CD4-positive, alpha-beta T cell treated with Interleukin-15 for 4 hours (primary cell): Measurements from ENCODE around the gene HLTF.
A peak's percentile ranks its signal among the peaks of the same experiment; 100 is the strongest.

Source experiments
- DNase-seq: peaks from one replicate; pipeline ENCODE4 v3.0.0-alpha.2; 2020; ENCODE audit warnings: low spot score

The HLTF gene

DNA sequence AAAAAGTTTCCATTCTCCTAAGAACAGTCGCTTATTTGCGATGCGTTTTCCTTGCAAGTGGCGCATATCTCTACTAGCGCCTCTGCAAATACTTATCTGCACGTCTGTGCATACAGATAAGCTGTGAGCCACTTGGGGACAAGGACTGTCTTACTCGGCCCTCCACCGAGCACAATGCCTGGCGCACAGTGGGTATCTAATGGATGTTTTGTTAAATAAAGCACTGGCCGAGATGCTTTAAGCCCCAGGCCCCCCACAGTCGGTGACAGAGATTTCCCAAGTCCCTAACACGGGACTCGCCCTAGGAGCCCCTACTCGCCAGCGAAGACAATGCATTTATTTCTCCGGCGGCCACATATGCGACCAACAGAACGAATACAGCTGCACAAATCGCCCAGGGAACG, 503 bp downstream of the HLTF start:
- peak; percentile 11 for DNase-seq

DNA sequence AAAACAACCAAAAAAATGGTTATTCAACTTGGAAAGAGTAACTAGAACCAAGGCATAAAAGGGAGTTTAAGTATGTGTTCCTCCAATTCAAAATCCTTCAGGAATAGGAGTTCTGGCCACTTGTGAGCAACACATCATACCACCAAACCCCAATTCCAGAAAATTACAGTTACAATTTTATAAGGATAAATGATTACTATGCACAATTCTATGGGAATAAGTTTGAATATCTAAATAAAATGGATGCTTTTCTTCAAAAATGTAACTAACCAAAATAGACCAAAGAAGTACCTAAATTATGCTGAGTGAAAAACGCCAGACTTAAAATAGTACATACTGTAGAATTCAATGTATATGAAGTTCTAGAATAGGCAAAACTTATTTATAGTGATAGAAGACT, 4.6 kb downstream of the HLTF start:
- DNase-seq: no peak

GRCh38 chr3:149080699-149081091, 5.6 kb downstream of the HLTF start:
- DNase-seq: no peak

GRCh38 chr3:149080011-149080698, 6.2 kb downstream of the HLTF start:
- no peak for DNase-seq

DNA sequence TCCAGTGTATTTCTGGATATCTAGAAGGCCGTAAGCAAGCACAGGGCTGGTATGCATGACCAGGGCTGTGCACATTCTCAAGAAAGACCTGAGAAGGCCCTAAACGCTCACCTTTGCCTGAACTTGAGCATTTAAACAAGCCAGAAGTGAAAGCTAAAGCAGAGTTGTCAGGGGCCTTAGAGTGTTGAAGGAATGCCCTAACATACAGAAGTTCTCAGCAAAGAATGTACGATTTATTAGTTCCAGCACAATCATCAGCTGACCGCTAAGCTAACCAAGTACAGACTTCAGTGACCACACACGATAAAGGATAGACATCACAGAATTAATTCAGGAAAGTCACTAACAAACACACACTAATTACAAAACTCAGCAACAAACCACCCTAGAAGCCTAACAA, 8.7 kb downstream of the HLTF start:
- no peak for DNase-seq

DNA sequence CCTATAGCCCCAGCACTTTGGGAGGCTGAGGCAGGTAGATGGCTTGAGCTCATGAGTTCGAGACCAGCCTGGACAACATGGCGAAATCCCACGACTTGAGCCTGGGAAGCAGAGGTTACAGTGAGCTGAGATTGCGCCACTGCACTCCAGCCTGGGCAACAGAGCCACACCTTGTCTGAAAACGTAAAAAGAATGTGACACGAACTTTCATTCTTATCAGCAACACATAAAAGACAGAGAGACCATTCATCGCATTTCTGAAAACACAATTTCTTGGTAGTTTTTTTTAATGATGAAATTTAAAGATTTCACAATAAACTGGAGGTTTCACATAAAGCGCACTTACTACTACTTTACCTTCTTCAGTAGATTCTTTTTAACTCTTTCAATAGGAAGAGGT, 18.4 kb downstream of the HLTF start:
- DNase-seq: no peak

DNA sequence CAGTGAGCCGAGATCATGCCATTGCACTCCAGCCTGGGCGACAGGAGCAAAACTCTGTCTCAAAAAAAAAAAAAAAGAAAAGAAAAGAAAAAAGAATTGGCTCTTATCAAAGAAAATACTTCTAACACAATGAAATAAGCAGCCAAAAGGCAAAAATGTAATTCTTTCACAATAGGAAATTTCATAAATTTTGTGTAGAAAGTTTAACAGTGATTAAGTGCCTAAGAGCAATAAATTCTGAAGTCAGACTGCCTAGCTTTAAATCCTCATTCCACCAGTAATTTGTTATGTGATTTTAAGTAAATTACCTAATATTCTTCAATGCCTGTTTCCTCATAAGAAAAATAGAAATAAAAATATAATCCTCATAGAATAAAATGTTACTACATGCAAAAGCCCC, 24.6 kb downstream of the HLTF start:
- no peak for DNase-seq

- no peak for DNase-seq
Measured at GRCh38 chr3:149058602-149059001, 27.7 kb downstream of the HLTF start.

- no peak for DNase-seq
Measured at GRCh38 chr3:149058198-149058597, 28.1 kb downstream of the HLTF start.

- DNase-seq: no peak
Measured at GRCh38 chr3:149055575-149055974, 30.8 kb downstream of the HLTF start.

GRCh38 chr3:149044339-149045083, 41.8 kb downstream of the HLTF start:
- no peak for DNase-seq

GRCh38 chr3:149042789-149043386, 43.4 kb downstream of the HLTF start:
- DNase-seq: no peak

DNA sequence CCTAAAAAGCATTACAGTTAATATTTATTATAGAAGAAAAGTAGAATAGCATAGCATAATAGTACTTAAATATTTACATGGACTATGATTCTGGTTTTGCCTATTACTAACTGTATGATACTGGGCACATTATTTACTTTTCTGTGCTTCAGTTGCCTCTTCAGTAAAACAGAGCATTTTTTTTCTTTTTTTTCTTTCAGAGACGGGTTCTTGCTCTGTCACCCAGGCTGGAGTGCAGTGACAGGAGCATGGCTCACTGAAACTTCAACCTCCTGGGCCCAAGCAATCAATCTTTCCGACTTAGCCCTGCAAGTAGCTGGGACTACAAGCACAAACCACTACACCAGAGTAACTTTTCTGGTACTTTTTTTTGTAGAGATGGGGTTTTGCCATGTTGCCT, 48.0 kb downstream of the HLTF start:
- no peak for DNase-seq

DNA sequence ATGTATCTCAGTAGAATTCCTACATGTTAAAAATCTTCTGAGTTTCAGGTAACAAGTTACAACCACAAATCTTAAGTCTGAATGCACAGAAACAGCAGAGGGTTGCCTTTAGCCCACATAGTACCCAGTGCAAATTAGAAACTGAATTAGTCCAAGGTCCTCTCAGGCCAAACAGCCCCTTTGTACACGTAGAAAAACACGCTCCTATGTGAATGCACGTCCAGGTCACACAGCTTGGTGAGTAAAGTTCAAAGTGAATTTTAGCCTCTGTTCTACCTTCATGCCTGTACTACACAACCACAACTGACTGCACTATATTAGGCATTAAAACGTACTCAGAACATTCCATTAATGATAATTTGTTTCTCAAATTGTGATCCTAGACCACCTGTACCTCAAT, 48.6 kb downstream of the HLTF start:
- DNase-seq: no peak

DNA sequence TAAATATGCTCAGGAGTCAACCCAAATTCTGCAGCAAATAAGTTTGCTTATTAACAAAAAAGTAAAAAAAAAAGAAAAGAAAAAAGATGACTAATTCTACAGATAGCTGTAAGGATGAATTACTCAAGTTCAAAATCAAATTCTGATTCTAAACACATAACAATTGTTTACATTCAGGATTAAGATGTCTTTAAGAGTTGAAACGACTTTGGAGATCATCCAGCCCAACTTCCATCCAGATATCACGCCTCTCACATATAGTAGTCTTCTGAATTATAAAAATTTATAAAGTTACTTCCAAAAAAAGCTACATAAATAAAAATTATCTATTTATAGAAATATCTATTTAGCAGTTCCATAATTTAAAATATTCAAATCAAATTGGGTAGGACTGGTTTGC, 55.2 kb downstream of the HLTF start:
- DNase-seq: no peak

- DNase-seq: no peak
Measured at GRCh38 chr3:149026718-149027117, 59.6 kb downstream of the HLTF start.

GRCh38 chr3:149023951-149024350, 62.4 kb downstream of the HLTF start:
- no peak for DNase-seq

GRCh38 chr3:149021830-149022229, 64.5 kb downstream of the HLTF start:
- no peak for DNase-seq

DNA sequence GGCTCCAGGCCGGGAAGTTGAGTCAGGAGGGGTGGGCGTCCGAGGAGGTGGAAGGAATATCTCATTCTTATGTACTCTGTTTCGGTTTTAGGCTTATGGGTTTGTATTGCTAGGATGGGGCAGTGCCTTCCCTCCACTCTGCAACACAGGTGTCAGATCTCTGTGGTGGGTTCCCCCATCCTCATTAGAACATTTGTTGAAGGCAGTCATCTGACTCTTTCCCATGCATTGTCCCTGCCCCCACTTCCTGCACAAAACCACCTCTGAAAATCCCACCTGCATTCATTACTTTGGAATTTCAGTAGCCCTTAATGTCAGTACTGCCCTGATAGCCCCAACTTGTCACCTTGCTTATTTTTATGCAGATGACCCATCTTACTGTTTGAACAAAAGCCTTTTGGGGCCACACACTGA, 65.5 kb downstream of the HLTF start:
- DNase-seq: no peak

DNA sequence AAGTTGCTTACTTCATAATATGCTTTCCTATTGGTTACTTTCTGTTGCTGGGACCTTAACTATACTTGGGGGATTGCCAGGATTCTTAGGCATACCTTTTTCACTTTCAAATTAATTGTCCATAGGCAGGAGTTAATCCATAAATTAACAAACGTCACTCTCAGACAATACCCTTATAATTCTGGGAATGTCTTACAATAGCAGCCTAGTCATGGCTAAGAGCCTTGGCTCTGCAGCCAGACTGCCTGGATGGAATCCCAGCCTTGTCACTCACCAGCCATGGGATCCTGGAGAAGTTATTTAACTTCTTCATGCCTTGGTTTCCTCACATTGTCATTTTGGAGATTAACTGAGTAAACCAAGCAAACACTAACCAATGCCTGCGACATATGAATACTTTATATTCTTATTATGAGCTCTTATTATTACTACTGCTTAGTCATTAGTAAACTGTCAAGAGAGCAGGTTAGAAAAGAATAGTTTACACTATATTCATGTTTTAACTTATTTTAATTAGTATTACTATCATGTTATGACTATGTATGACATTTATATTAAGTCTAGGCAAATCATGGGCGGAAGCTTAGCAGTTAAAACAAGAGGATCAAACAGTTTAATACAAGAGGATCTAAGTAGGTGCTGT, 66.0 kb downstream of the HLTF start:
- no peak for DNase-seq

GRCh38 chr3:149019580-149019979, 66.8 kb downstream of the HLTF start:
- DNase-seq: no peak

- no peak for DNase-seq
Measured at GRCh38 chr3:149018247-149018646, 68.1 kb downstream of the HLTF start.
